ENCODE results near the gene CADPS. TPM values are rescaled to one million over a fixed set of nuclear protein-coding genes. Genes with fewer than 3 reads are reported as not detected.
"Not testable (repeated sequence)": the region's sequence is repeated elsewhere in the genome, so short reads cannot be mapped to it uniquely, and the experiment has no call there.

The CADPS gene
- total RNA-seq, 1 donor from 2014 or later: 45.1 TPM

GRCh38 chr3:62582495-62583172, 292.6 kb downstream of the CADPS start:
- intact Hi-C loops (cut with DNase I): no loop called here
- no peak for DNase-seq (ENCODE audit: low spot score)

GRCh38 chr3:62580485-62580884, 294.7 kb downstream of the CADPS start:
- intact Hi-C loops (cut with DNase I); DNase-seq (ENCODE audit: low spot score): not testable (repeated sequence)

- no peak for DNase-seq (ENCODE audit: low spot score)
- intact Hi-C loops (cut with DNase I): no loop called here
Observed at GRCh38 chr3:62577153-62577552, 298.1 kb downstream of the CADPS start.

- intact Hi-C loops (cut with DNase I): no loop called here
- DNase-seq (ENCODE audit: low spot score): no peak
Observed at GRCh38 chr3:62574266-62574898, 300.8 kb downstream of the CADPS start.

GRCh38 chr3:62571916-62572315, 303.3 kb downstream of the CADPS start:
- intact Hi-C loops (cut with DNase I): no loop called here
- DNase-seq (ENCODE audit: low spot score): no peak

GRCh38 chr3:62570888-62571287, 304.3 kb downstream of the CADPS start:
- intact Hi-C loops (cut with DNase I): no loop called here
- no peak for DNase-seq (ENCODE audit: low spot score)

- DNase-seq (ENCODE audit: low spot score): no peak
- intact Hi-C loops (cut with DNase I): no loop called here
Observed at GRCh38 chr3:62569609-62570008, 305.6 kb downstream of the CADPS start.

- intact Hi-C loops (cut with DNase I): no loop called here
- DNase-seq (ENCODE audit: low spot score): no peak
Observed at GRCh38 chr3:62567097-62568021, 307.9 kb downstream of the CADPS start.

- intact Hi-C loops (cut with DNase I): no loop called here
- DNase-seq (ENCODE audit: low spot score): no peak
Observed at GRCh38 chr3:62566022-62566557, 309.1 kb downstream of the CADPS start.

- intact Hi-C loops (cut with DNase I): no loop called here
- DNase-seq (ENCODE audit: low spot score): no peak
Observed at GRCh38 chr3:62562596-62562995, 312.6 kb downstream of the CADPS start.

GRCh38 chr3:62562017-62562416, 313.2 kb downstream of the CADPS start:
- intact Hi-C loops (cut with DNase I): no loop called here
- DNase-seq (ENCODE audit: low spot score): no peak

- intact Hi-C loops (cut with DNase I): loop anchor here (10.0 kb wide), 1 partner anchor 225 kb away; no protein-coding TSS in a partner anchor
Observed at GRCh38 chr3:62559831-62560445, 315.3 kb downstream of the CADPS start.

GRCh38 chr3:62558549-62559112, 316.6 kb downstream of the CADPS start:
- intact Hi-C loops (cut with DNase I): loop anchor here (10.0 kb wide), 1 partner anchor 224 kb away; no protein-coding TSS in a partner anchor

More at GRCh38 chr3:62559831-62560445, 315.3 kb downstream of the CADPS start:
- DNase-seq (ENCODE audit: low spot score): no peak

GRCh38 chr3:62557983-62558382, 317.2 kb downstream of the CADPS start:
- intact Hi-C loops (cut with DNase I): loop anchor here (10.0 kb wide), 1 partner anchor 223 kb away; no protein-coding TSS in a partner anchor
- DNase-seq (ENCODE audit: low spot score): no peak

More at GRCh38 chr3:62558549-62559112, 316.6 kb downstream of the CADPS start:
- DNase-seq (ENCODE audit: low spot score): no peak

- intact Hi-C loops (cut with DNase I): loop anchor here (10.0 kb wide), 1 partner anchor 223 kb away; no protein-coding TSS in a partner anchor
- DNase-seq (ENCODE audit: low spot score): no peak
Observed at GRCh38 chr3:62557450-62557849, 317.8 kb downstream of the CADPS start.

GRCh38 chr3:62556121-62556815, 318.9 kb downstream of the CADPS start:
- intact Hi-C loops (cut with DNase I): loop anchor here (10.0 kb wide), 1 partner anchor 221 kb away; no protein-coding TSS in a partner anchor
- DNase-seq (ENCODE audit: low spot score): no peak

- no peak for DNase-seq (ENCODE audit: low spot score)
- intact Hi-C loops (cut with DNase I): loop anchor here (10.0 kb wide), 1 partner anchor 220 kb away; no protein-coding TSS in a partner anchor
Observed at GRCh38 chr3:62554264-62554799, 320.9 kb downstream of the CADPS start.

- no peak for DNase-seq (ENCODE audit: low spot score)
- intact Hi-C loops (cut with DNase I): loop anchor here (10.0 kb wide), 1 partner anchor 219 kb away; no protein-coding TSS in a partner anchor
Observed at GRCh38 chr3:62553811-62554210, 321.4 kb downstream of the CADPS start.

Data from cardiac septum (tissue), 1 donor.